Ishikawa (cell line): Measurements from ENCODE around the gene NOCT.

Experiments
- CEBPB ChIP-seq: IDR thresholded peaks from 2 replicates; pipeline ENCODE4 v1.6.1; 2012
- CREB1 ChIP-seq: IDR thresholded peaks from 2 replicates; pipeline ENCODE4 v1.6.1; 2012; ENCODE audit warnings: low read depth
- EGR1 ChIP-seq: IDR thresholded peaks from 2 replicates; pipeline ENCODE4 v1.6.1; 2012
- EP300 ChIP-seq: IDR thresholded peaks from 2 replicates; pipeline ENCODE4 v1.6.1; 2012; ENCODE audit warnings: borderline replicate concordance
- FOXM1 ChIP-seq: IDR thresholded peaks from 2 replicates; pipeline ENCODE4 v1.6.1; 2012; ENCODE audit warnings: low read depth, borderline replicate concordance
- MAX ChIP-seq: IDR thresholded peaks from 2 replicates; pipeline ENCODE4 v1.6.1; 2012
- NFIC ChIP-seq: IDR thresholded peaks from 2 replicates; pipeline ENCODE4 v1.6.1; 2012
- RAD21 ChIP-seq: IDR thresholded peaks from 2 replicates; pipeline ENCODE4 v1.6.1; 2012; ENCODE audit warnings: low read depth
- REST ChIP-seq: IDR thresholded peaks from 2 replicates; pipeline ENCODE4 v1.6.1; 2012; ENCODE audit warnings: low read depth, mild to moderate bottlenecking
- TAF1 ChIP-seq: IDR thresholded peaks from 2 replicates; pipeline ENCODE4 v1.6.1; 2012; ENCODE audit warnings: low read depth, mild to moderate bottlenecking
- TCF12 ChIP-seq: IDR thresholded peaks from 2 replicates; pipeline ENCODE4 v1.6.1; 2012; ENCODE audit warnings: low read depth
- TEAD4 ChIP-seq: IDR thresholded peaks from 2 replicates; pipeline ENCODE4 v1.6.1; 2012
- USF1 ChIP-seq: IDR thresholded peaks from 2 replicates; pipeline ENCODE4 v1.6.1; 2012
- YY1 ChIP-seq: IDR thresholded peaks from 2 replicates; pipeline ENCODE4 v1.6.1; 2012; ENCODE audit warnings: low read depth
- ZBTB7A ChIP-seq: IDR thresholded peaks from 2 replicates; pipeline ENCODE4 v1.6.1; 2012; ENCODE audit warnings: low read depth

The NOCT gene

GRCh38 chr4:139036885-139037284 lies 21.3 kb downstream of the NOCT start:
- TF ChIP-seq FOXM1, result no peak
- TF ChIP-seq NFIC, result no peak
- no peak for TF ChIP-seq RAD21
- no peak for TF ChIP-seq TAF1
- TF ChIP-seq TCF12, result no peak
- no peak for TF ChIP-seq CEBPB
- TF ChIP-seq YY1, result no peak
- no peak for TF ChIP-seq REST
- no peak for TF ChIP-seq MAX
- no peak for TF ChIP-seq ZBTB7A
- TF ChIP-seq EGR1, result no peak
- TF ChIP-seq CREB1, result no peak
- TF ChIP-seq USF1, result no peak
- no peak for TF ChIP-seq TEAD4
- no peak for TF ChIP-seq EP300

GRCh38 chr4:139038874-139039443 lies 23.4 kb downstream of the NOCT start:
- TF ChIP-seq NFIC, result no peak
- no peak for TF ChIP-seq TCF12

GRCh38 chr4:139042981-139043460 lies 27.4 kb downstream of the NOCT start:
- TF ChIP-seq EGR1 (no peak), NFIC (no peak), REST (no peak), ZBTB7A (no peak)

- TF ChIP-seq CREB1, result no peak
- no peak for TF ChIP-seq TAF1
- TF ChIP-seq EP300, result no peak
- TF ChIP-seq CEBPB, result no peak
- no peak for TF ChIP-seq FOXM1
- TF ChIP-seq USF1, result no peak
- TF ChIP-seq ZBTB7A, result no peak
- TF ChIP-seq EGR1, result no peak
- TF ChIP-seq TCF12, result no peak
- TF ChIP-seq REST, result no peak
- TF ChIP-seq YY1, result no peak
- TF ChIP-seq MAX, result no peak
- TF ChIP-seq NFIC, result no peak
- no peak for TF ChIP-seq TEAD4
- no peak for TF ChIP-seq RAD21
Observed at GRCh38 chr4:139044291-139044690, 28.7 kb downstream of the NOCT start.

GRCh38 chr4:139048026-139048425 lies 32.4 kb downstream of the NOCT start:
- no peak for TF ChIP-seq USF1
- no peak for TF ChIP-seq EP300
- no peak for TF ChIP-seq REST
- TF ChIP-seq TCF12, result no peak
- no peak for TF ChIP-seq EGR1
- TF ChIP-seq NFIC, result no peak
- TF ChIP-seq CREB1, result no peak
- no peak for TF ChIP-seq CEBPB
- no peak for TF ChIP-seq RAD21
- TF ChIP-seq FOXM1, result no peak
- TF ChIP-seq MAX, result no peak
- no peak for TF ChIP-seq TAF1
- no peak for TF ChIP-seq YY1
- TF ChIP-seq ZBTB7A, result no peak
- TF ChIP-seq TEAD4, result no peak
